ENCODE data around the gene RPL27A.
"Not testable (repeated sequence)": the region's sequence is repeated elsewhere in the genome, so short reads cannot be mapped to it uniquely, and the experiment has no call there.

Gene RPL27A

GRCh38 chr11:8658321-8659057, 24.1 kb upstream of the RPL27A start:
- DNase-seq (ENCODE audit: low spot score), result no peak
- TF ChIP-seq CTCF (IDR thresholded peaks at IDR 0.05; ENCODE audit: extremely low read depth, missing control alignments), result no peak

DNA sequence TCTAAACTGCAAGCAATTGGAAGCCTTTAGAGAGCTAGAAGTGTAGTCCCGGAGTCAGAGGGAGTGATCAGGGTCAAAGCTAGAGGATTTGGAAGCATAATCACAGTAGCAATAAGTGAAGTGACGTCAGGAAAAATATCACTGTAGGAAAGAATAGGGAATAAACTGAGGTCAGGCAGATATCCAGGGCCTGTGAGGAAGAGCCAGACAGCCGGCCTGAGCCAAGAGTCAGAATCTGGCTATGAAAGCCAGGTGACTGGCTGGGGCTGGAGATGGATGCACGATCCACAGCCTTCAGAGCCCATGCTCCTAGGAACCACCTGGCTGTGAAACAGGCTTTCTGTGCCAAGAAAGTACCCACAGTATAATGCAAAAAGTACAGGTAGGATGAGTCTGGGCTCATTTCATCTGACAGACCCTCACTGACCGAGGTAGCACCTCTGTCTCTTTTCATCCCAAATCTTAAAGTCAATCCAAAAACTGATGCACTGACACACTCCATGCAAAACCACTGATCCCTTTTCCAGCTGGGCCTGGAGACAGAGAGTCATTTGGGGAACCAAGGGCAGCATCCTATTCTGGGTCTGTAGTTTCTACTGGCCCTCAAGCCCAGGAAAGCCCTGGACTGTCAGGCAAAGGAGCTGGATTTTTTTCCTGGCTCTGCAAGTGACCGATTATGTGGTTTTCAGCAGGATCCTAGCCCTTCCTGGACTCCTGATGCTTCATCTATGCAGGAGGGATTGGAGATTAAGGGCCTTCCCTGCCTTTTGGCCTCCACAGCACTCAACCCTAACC, 21.4 kb upstream of the RPL27A start:
- no peak for TF ChIP-seq CTCF (IDR thresholded peaks at IDR 0.05; ENCODE audit: extremely low read depth, missing control alignments)
- no peak for DNase-seq (ENCODE audit: low spot score)

- no peak for TF ChIP-seq CTCF (IDR thresholded peaks at IDR 0.05; ENCODE audit: extremely low read depth, missing control alignments)
- DNase-seq (ENCODE audit: low spot score), result no peak
These were observed 17.4 kb upstream of the RPL27A start for GRCh38 chr11:8665222-8665621.

DNA sequence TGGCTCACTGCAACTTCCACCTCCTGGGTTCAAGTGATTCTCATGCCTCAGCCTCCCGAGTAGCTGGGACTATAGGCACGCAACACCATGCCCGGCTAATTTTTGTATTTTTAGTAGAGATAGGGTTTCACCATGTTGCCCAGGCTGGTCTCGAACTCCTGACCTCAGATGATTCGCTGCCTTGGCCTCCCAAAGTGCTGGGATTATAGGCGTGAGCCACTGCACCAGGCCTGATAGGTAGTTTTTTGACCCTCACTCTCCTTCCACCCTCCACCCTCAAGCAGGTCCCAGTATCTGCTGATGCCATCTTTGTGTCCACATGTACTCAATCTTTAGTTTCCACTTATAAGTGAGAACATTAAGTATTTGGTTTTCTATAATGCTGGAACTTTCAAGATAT, 12.5 kb upstream of the RPL27A start:
- DNase-seq (ENCODE audit: low spot score), result not testable (repeated sequence)

GRCh38 chr11:8671193-8671612, 11.4 kb upstream of the RPL27A start:
- no peak for DNase-seq (ENCODE audit: low spot score)
- no peak for TF ChIP-seq CTCF (IDR thresholded peaks at IDR 0.05; ENCODE audit: extremely low read depth, missing control alignments)

- no peak for DNase-seq (ENCODE audit: low spot score)
- no peak for TF ChIP-seq CTCF (IDR thresholded peaks at IDR 0.05; ENCODE audit: extremely low read depth, missing control alignments)
These were observed 10.9 kb upstream of the RPL27A start for GRCh38 chr11:8671651-8672062.

DNA sequence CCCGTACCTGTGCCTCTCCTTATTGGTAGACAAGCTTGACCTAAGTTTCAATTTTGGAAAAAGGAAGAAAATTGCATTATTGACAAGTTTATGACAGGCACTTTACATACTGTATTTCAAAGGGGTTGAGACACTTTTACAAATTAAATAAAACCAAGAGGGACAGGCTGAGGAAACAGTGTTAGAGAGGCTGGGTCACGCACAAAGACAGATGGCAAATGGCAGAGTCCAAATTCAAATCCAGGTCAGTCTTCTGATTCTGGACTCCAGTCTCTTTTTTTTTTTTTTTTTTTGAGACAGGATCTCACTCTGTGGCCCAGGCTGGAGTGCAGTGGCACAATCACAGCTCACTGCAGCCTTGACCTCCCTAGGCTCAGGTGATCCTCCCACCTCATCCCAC, 10.2 kb upstream of the RPL27A start:
- no peak for TF ChIP-seq CTCF (IDR thresholded peaks at IDR 0.05; ENCODE audit: extremely low read depth, missing control alignments)
- no peak for DNase-seq (ENCODE audit: low spot score)

All from GM20000 (cell line).